Upper lobe of left lung (tissue), 4 donors: ENCODE data around the gene ABHD14A.

Experiments used
- CTCF ChIP-seq, 6 experiments: fragments of 450-650 bp in 4 of 6; fragments of 200-600 bp in 2 of 6; sonication (generic) in 2 of 6; IDR thresholded peaks; one replicate each; pipeline ENCODE4 v1.5.1; 2016 to 2019; ENCODE audit warnings: antibody characterized with exemption in 6 of 6
- EP300 ChIP-seq, 4 donors: sonication (generic); formaldehyde crosslinking; IDR thresholded peaks; one replicate each; pipeline ENCODE4 v1.5.1; 2017; ENCODE audit warnings: antibody characterized with exemption in 4 of 4, control low read depth in 2 of 4
- POLR2A ChIP-seq, 4 donors: fragments of 450-650 bp; IDR thresholded peaks; one replicate each; pipeline ENCODE4 v1.5.1; 2016 to 2017; ENCODE audit warnings: antibody characterized with exemption in 4 of 4, mild to moderate bottlenecking in 2 of 4
- POLR2AphosphoS5 ChIP-seq, 2 donors: sonication (generic); formaldehyde crosslinking; IDR thresholded peaks; one replicate each; pipeline ENCODE4 v1.5.1; 2017; ENCODE audit warnings: antibody characterized with exemption in 2 of 2

GRCh38 chr3:51938780-51939425 is 36.0 kb upstream of the ABHD14A start:
- TF ChIP-seq POLR2A (IDR thresholded peaks at IDR 0.05) = no peak
- no peak for TF ChIP-seq CTCF (IDR thresholded peaks at IDR 0.05)
- no peak for TF ChIP-seq POLR2AphosphoS5 (IDR thresholded peaks at IDR 0.05)
- no peak for TF ChIP-seq EP300 (IDR thresholded peaks at IDR 0.05)
